Activated CD4-positive, alpha-beta T cell treated with anti-CD3 and anti-CD28 coated beads for 4 hours (primary cell): ENCODE data around the gene DPYSL5.
A peak's percentile ranks its signal among the peaks of the same experiment; 100 is the strongest.
"Not testable (repeated sequence)": the region's sequence is repeated elsewhere in the genome, so short reads cannot be mapped to it uniquely, and the experiment has no call there.

Experiments used
- DNase-seq, 2 donors: peaks; one replicate each; pipeline ENCODE4 v3.0.0-alpha.2; 2020

DPYSL5 gene

GRCh38 chr2:26903676-26904075 is 55.7 kb downstream of the DPYSL5 start:
- no peak for DNase-seq

GRCh38 chr2:26904839-26905238 is 56.9 kb downstream of the DPYSL5 start:
- no peak for DNase-seq

GRCh38 chr2:26905341-26906198 is 57.6 kb downstream of the DPYSL5 start:
- DNase-seq: no peak

- DNase-seq: no peak
These were observed 59.5 kb downstream of the DPYSL5 start for GRCh38 chr2:26907416-26907815.

- DNase-seq: no peak
These were observed 62.2 kb downstream of the DPYSL5 start for GRCh38 chr2:26910176-26910575.

GRCh38 chr2:26911911-26912861 is 64.3 kb downstream of the DPYSL5 start:
- no peak for DNase-seq

- DNase-seq: no peak
These were observed 65.7 kb downstream of the DPYSL5 start for GRCh38 chr2:26913606-26913998.

GRCh38 chr2:26913999-26914658 is 66.2 kb downstream of the DPYSL5 start:
- DNase-seq: no peak

- DNase-seq: no peak
These were observed 66.9 kb downstream of the DPYSL5 start for GRCh38 chr2:26914659-26915310.

- DNase-seq: no peak
These were observed 67.4 kb downstream of the DPYSL5 start for GRCh38 chr2:26915316-26915715.

- DNase-seq: no peak
These were observed 68.3 kb downstream of the DPYSL5 start for GRCh38 chr2:26916128-26916692.

GRCh38 chr2:26917135-26917836 is 69.4 kb downstream of the DPYSL5 start:
- no peak for DNase-seq

GRCh38 chr2:26921323-26921722 is 73.4 kb downstream of the DPYSL5 start:
- no peak for DNase-seq

- peak; percentile 27 to 28 for DNase-seq
These were observed 74.7 kb downstream of the DPYSL5 start for GRCh38 chr2:26922405-26923188.

- DNase-seq: not testable (repeated sequence)
These were observed 75.2 kb downstream of the DPYSL5 start for GRCh38 chr2:26923189-26923466.

GRCh38 chr2:26924731-26925099 is 76.8 kb downstream of the DPYSL5 start:
- DNase-seq: no peak

GRCh38 chr2:26925100-26925791 is 77.3 kb downstream of the DPYSL5 start:
- DNase-seq: no peak

GRCh38 chr2:26927221-26927620 is 79.3 kb downstream of the DPYSL5 start:
- DNase-seq: no peak

- no peak for DNase-seq
These were observed 85.0 kb downstream of the DPYSL5 start for GRCh38 chr2:26932974-26933373.
